Stimulated activated memory B cell treated with anti-CD40 and anti-IgM and Interleukin-4, amounts not matched to agents 10 μg/mL and 1 μg/mL and 100 μg/mL, for 72 hours (primary cell): ENCODE measurements around the gene HEXB.

Experiments used
- ATAC-seq: fragments of 150-1000 bp; cut with Tn5 transposase; 2 replicates; pipeline ENCODE4 v1.10.0; 2021
- H3K27ac Mint-ChIP-seq: one replicate; pipeline ENCODE4 v1.8.0; 2022; ENCODE audit warnings: mild to moderate bottlenecking, mixed read lengths
- H3K27me3 Mint-ChIP-seq: one replicate; pipeline ENCODE4 v1.8.0; 2022; ENCODE audit warnings: mixed read lengths
- H3K36me3 Mint-ChIP-seq: one replicate; pipeline ENCODE4 v1.8.0; 2022; ENCODE audit warnings: mixed read lengths
- H3K4me1 Mint-ChIP-seq: one replicate; pipeline ENCODE4 v1.8.0; 2022; ENCODE audit warnings: mixed read lengths
- H3K4me3 Mint-ChIP-seq: one replicate; pipeline ENCODE4 v1.8.0; 2022; ENCODE audit warnings: mild to moderate bottlenecking, moderate library complexity, mixed read lengths
- H3K9me3 Mint-ChIP-seq: one replicate; pipeline ENCODE4 v1.8.0; 2022; ENCODE audit warnings: mixed read lengths

HEXB gene

GRCh38 chr5:74761241-74761640, 76.2 kb downstream of the HEXB start:
- peaks cover 37% of the 10 kb centered on the region for H3K36me3 Mint-ChIP-seq
- peaks cover 30% of the 10 kb centered on the region for H3K4me1 Mint-ChIP-seq
- no peaks in the 10 kb centered on the region for H3K27me3 Mint-ChIP-seq
- ATAC-seq, result no peak
- H3K4me3 Mint-ChIP-seq, result no peak overlapping the region
- no peak overlapping the region for H3K27ac Mint-ChIP-seq
- peaks cover 5% of the 10 kb centered on the region for H3K9me3 Mint-ChIP-seq

- Mint-ChIP-seq H3K9me3 (no peaks in the 10 kb centered on the region), H3K36me3 (peaks cover 29% of the 10 kb centered on the region), H3K27ac (no peak overlapping the region), H3K27me3 (no peaks in the 10 kb centered on the region), H3K4me3 (no peak overlapping the region), H3K4me1 (peaks cover 30% of the 10 kb centered on the region)
- no peak for ATAC-seq
Measured at GRCh38 chr5:74762599-74762998, 77.6 kb downstream of the HEXB start.

- ATAC-seq, result no peak
- H3K4me1 Mint-ChIP-seq, result peaks cover 35% of the 10 kb centered on the region
- no peak overlapping the region for H3K4me3 Mint-ChIP-seq
- H3K36me3 Mint-ChIP-seq, result peaks cover 22% of the 10 kb centered on the region
- no peaks in the 10 kb centered on the region for H3K27me3 Mint-ChIP-seq
- H3K9me3 Mint-ChIP-seq, result no peaks in the 10 kb centered on the region
- H3K27ac Mint-ChIP-seq, result no peak overlapping the region
Measured at GRCh38 chr5:74763504-74763903, 78.5 kb downstream of the HEXB start.

- peaks cover 22% of the 10 kb centered on the region for H3K36me3 Mint-ChIP-seq
Measured at GRCh38 chr5:74765201-74765600, 80.2 kb downstream of the HEXB start.

GRCh38 chr5:74765929-74766328, 80.9 kb downstream of the HEXB start:
- H3K27ac Mint-ChIP-seq, result peak overlapping the region; percentile 93
- H3K4me3 Mint-ChIP-seq, result peak overlapping the region; percentile 99
- peaks cover 22% of the 10 kb centered on the region for H3K36me3 Mint-ChIP-seq
- no peaks in the 10 kb centered on the region for H3K9me3 Mint-ChIP-seq
- ATAC-seq, result no peak
- H3K27me3 Mint-ChIP-seq, result no peaks in the 10 kb centered on the region
- H3K4me1 Mint-ChIP-seq, result peaks cover 26% of the 10 kb centered on the region

More at GRCh38 chr5:74765201-74765600, 80.2 kb downstream of the HEXB start:
- Mint-ChIP-seq H3K4me3 (peak overlapping the region; percentile 66), H3K27ac (peak overlapping the region; percentile 59), H3K27me3 (no peaks in the 10 kb centered on the region), H3K4me1 (peaks cover 33% of the 10 kb centered on the region), H3K9me3 (no peaks in the 10 kb centered on the region)
- no peak for ATAC-seq

GRCh38 chr5:74766418-74766848, 81.4 kb downstream of the HEXB start:
- Mint-ChIP-seq H3K36me3 (peaks cover 22% of the 10 kb centered on the region), H3K27ac (peak overlapping the region; percentile 93), H3K4me1 (peaks cover 21% of the 10 kb centered on the region), H3K4me3 (peak overlapping the region; percentile 99), H3K27me3 (no peaks in the 10 kb centered on the region), H3K9me3 (no peaks in the 10 kb centered on the region)
- peak; percentile 72 for ATAC-seq

- H3K36me3 Mint-ChIP-seq, result peaks cover 18% of the 10 kb centered on the region
- ATAC-seq, result peak; percentile 96
Measured at GRCh38 chr5:74766849-74767578, 82.0 kb downstream of the HEXB start, which contains the start of the genes GFM2 and NSA2. TSS of gene GFM2 (minus strand) at chr5:74767117. CDS start at chr5:74763742, 3,375 bp downstream. TSS of gene NSA2 (plus strand) at chr5:74767249. CDS start at chr5:74767361, 112 bp downstream.

GRCh38 chr5:74767579-74767913, 82.5 kb downstream of the HEXB start:
- Mint-ChIP-seq H3K36me3 (peaks cover 15% of the 10 kb centered on the region), H3K9me3 (no peaks in the 10 kb centered on the region), H3K4me3 (peak overlapping the region; percentile 99), H3K27ac (peak overlapping the region; percentile 93), H3K27me3 (no peaks in the 10 kb centered on the region), H3K4me1 (peaks cover 15% of the 10 kb centered on the region)
- peak; percentile 37 for ATAC-seq

More at GRCh38 chr5:74766849-74767578, 82.0 kb downstream of the HEXB start, which contains the start of the genes GFM2 and NSA2:
- H3K4me3 Mint-ChIP-seq, result peak within 1 kb of the TSS; percentile 99
- no peaks in the 10 kb centered on the region for H3K27me3 Mint-ChIP-seq
- no peaks in the 10 kb centered on the region for H3K9me3 Mint-ChIP-seq
- H3K4me1 Mint-ChIP-seq, result peaks cover 15% of the 10 kb centered on the region
- H3K27ac Mint-ChIP-seq, result peak within 1 kb of the TSS; percentile 93
